Activated naive CD4-positive, alpha-beta T cell treated with anti-CD3 and anti-CD28 coated beads, Interleukin-2, amount 50 U/mL, for 24 hours (primary cell): ENCODE measurements around the gene ZMIZ1.

Experiments
- H3K27ac Mint-ChIP-seq: one replicate; pipeline ENCODE4 v1.8.0; 2021; ENCODE audit warnings: mild to moderate bottlenecking, mixed read lengths
- H3K27me3 Mint-ChIP-seq: one replicate; pipeline ENCODE4 v1.8.0; 2021; ENCODE audit warnings: mixed read lengths
- H3K36me3 Mint-ChIP-seq: one replicate; pipeline ENCODE4 v1.8.0; 2021; ENCODE audit warnings: mixed read lengths
- H3K4me1 Mint-ChIP-seq: one replicate; pipeline ENCODE4 v1.8.0; 2021; ENCODE audit warnings: mixed read lengths
- H3K4me3 Mint-ChIP-seq: one replicate; pipeline ENCODE4 v1.8.0; 2021; ENCODE audit warnings: mild to moderate bottlenecking, mixed read lengths
- H3K9me3 Mint-ChIP-seq: one replicate; pipeline ENCODE4 v1.8.0; 2021; ENCODE audit warnings: mixed read lengths

ZMIZ1 gene

GRCh38 chr10:79078367-79079053 lies 9.7 kb downstream of the ZMIZ1 start:
- H3K4me3 Mint-ChIP-seq, result no peak overlapping the region
- H3K36me3 Mint-ChIP-seq, result peaks cover 4% of the 10 kb centered on the region
- H3K9me3 Mint-ChIP-seq, result no peaks in the 10 kb centered on the region
- H3K4me1 Mint-ChIP-seq, result peaks cover 47% of the 10 kb centered on the region
- no peak overlapping the region for H3K27ac Mint-ChIP-seq
- no peaks in the 10 kb centered on the region for H3K27me3 Mint-ChIP-seq

DNA sequence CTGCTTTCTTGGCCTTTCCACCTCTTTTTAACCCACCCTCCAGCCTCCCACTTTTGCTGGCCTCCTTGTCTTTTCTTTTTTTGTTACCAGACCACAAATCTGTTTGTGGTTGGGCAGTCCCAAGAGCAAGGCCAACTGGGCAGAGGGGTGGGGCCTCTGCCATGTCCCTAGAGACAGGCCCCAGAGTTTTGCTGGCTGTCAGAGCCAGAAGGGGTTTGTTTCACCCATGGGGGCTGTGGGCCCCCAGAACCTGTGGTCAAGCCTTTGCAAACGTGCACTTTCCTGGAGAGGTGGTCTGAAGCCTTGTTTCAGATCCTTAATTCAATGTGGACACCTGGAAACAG lies 10.3 kb downstream of the ZMIZ1 start:
- Mint-ChIP-seq H3K4me1 (peaks cover 51% of the 10 kb centered on the region), H3K27me3 (no peaks in the 10 kb centered on the region), H3K4me3 (no peak overlapping the region), H3K9me3 (no peaks in the 10 kb centered on the region), H3K36me3 (peaks cover 4% of the 10 kb centered on the region), H3K27ac (no peak overlapping the region)

DNA sequence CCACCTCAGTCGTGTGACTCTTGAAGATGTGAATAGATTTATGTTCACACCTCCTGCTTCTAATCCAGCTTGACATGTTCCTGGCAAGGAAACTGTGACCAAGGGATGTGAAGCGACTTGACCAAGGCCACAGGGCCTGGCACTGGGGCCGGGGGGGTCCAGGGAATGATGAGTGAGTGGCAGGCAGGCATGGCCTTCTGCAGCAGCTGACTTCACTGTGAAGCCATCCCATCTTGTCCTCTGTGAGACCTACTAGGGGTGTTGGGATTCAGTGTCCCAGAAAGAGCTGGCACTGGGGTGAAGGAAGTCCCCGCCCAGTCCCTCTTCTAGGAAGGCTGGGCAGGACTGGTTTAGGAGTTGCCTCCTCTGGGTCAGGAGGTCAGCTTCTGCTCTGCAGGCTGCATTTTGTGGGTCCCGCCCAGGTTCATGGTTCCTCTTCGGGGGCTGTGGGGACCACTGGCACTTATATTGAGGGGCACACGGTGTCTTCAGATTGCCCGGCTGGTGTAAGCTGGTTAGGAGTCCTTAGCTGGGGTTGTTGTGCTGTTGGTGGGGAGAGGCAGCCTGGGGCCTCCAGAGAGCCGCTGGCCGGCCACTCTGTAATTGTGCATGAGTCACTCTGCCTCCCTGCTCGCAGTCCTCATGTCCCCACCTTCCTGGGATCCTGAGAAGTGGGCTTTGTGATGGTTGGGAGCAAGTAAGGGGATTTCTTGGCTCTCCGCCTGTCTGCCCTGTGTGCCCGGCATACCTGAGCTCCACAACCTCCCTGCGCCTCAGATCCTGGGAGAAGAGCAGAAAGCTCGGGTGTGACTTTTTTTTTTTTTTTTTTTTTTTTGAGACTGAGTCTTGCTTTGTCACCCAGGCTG lies 11.0 kb downstream of the ZMIZ1 start:
- Mint-ChIP-seq H3K27me3 (no peaks in the 10 kb centered on the region), H3K4me1 (peaks cover 56% of the 10 kb centered on the region), H3K27ac (no peak overlapping the region), H3K9me3 (no peaks in the 10 kb centered on the region), H3K36me3 (peaks cover 4% of the 10 kb centered on the region), H3K4me3 (no peak overlapping the region)

- peaks cover 4% of the 10 kb centered on the region for H3K36me3 Mint-ChIP-seq
- no peaks in the 10 kb centered on the region for H3K9me3 Mint-ChIP-seq
- H3K4me3 Mint-ChIP-seq, result no peak overlapping the region
- no peak overlapping the region for H3K27ac Mint-ChIP-seq
- peaks cover 54% of the 10 kb centered on the region for H3K4me1 Mint-ChIP-seq
- no peaks in the 10 kb centered on the region for H3K27me3 Mint-ChIP-seq
Observed at GRCh38 chr10:79081353-79082034, 12.7 kb downstream of the ZMIZ1 start.

DNA sequence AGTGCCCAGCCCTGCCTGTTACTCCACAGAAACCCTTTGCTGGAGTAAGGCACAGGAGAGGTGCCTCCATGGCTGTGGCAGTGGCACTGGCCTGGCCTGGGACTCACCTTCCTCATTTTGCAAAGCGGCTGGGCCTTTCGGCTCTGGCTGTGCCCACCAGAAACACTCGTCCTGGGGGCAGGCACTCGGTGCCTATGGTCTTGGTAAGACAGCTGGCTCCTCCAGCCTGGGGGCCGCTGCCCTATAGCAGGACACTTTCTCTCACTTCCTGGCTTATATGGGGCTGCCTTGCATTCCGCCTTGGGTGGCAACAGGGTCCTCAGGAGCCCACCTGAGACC lies 13.2 kb downstream of the ZMIZ1 start:
- no peak overlapping the region for H3K4me3 Mint-ChIP-seq
- no peaks in the 10 kb centered on the region for H3K27me3 Mint-ChIP-seq
- H3K27ac Mint-ChIP-seq, result no peak overlapping the region
- peaks cover 57% of the 10 kb centered on the region for H3K4me1 Mint-ChIP-seq
- no peaks in the 10 kb centered on the region for H3K9me3 Mint-ChIP-seq
- peaks cover 4% of the 10 kb centered on the region for H3K36me3 Mint-ChIP-seq

DNA sequence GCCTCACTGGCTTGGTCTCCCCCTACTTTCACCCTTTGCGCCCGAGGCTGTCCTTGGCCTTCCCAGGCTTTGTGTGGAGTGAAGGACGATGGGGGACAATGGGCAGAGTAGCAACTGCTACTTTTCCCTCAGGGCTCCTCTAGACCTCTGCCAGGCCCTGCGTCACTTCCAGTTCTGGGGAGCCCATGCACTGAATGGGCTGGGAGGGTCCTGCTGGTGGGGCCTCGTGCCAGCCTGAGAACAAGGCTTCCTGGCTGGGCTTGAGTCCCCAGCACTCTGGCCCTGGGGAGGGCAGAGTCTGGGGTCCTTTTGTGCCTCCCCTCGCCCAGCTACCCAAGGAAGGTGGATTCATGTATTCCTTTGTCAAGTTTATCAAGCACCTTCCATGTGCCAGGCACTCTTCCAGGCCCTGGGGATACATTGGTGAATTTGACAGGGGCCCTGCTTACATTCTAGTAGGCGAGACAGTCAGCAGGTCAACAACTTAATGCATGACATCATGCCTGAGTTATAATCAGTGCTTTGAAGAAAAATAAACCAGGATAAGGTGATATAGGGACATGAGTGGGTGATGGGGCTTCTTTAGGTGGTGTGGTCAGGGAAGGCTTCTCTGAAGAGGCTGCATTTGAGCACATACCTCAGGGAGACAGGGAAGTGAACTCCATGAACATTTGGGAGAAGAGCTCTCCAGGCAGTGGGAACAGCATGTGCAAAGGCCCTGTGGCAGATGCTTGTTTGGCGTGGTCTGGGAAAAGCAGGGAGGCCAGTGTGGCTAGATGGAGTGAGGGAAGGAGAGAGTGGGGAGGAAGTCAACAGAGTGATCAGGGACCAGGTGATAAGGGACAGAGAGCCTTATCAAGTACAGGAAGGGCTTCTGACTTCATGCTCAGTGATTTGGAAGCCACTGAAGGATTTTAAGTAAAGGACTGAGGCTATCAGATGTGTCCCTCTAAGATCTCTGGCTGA lies 14.1 kb downstream of the ZMIZ1 start:
- H3K36me3 Mint-ChIP-seq, result peaks cover 4% of the 10 kb centered on the region
- peak overlapping the region; percentile 2 for H3K4me3 Mint-ChIP-seq
- H3K27me3 Mint-ChIP-seq, result no peaks in the 10 kb centered on the region
- no peaks in the 10 kb centered on the region for H3K9me3 Mint-ChIP-seq
- peak overlapping the region; percentile 70 for H3K27ac Mint-ChIP-seq
- peaks cover 57% of the 10 kb centered on the region for H3K4me1 Mint-ChIP-seq

DNA sequence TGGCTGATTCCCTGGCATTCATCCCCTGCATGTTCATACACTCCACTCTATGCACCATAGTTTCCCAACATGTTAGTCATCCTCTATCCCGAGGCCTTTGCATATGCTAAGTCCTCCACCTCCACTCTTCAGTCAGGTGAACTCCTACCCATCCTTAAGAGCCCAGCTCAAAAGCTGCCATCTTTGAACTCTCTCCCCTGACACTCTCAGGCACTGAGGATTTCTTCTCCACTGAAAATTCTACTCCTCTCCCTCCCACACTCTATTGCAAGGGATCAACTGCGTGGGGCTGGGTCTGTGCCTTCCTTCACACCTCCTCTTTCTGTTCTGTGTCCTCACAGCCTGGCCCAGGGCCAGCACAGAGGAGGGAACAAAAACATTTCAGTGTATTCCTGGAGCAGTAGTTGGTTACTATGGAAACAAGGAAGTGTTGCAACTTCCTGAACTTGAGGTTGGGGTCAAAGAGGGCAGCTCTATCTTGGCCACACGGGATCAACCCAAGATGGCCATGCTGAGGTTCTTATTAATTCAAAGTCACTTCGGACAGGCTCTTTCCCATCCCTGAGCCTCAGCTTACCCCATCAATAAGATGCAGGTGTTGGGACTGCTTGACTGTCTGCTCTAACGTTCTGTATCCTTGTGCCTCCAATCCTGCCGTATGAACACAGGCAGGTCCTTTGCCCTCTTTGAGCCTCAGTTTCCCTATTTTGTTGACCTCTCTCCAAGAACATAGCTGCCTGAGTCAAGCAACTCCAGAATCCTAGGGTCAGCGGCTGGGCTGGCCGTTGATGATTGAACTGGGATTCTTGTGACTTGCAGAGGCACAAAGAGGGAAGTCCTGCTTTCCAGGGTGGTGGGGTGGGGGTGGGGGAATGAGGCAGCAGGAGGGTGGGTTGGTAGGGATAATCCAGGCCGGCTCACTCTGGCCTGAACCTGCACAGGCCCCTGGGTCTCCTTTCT lies 15.5 kb downstream of the ZMIZ1 start:
- no peak overlapping the region for H3K27ac Mint-ChIP-seq
- H3K27me3 Mint-ChIP-seq, result no peaks in the 10 kb centered on the region
- H3K36me3 Mint-ChIP-seq, result peaks cover 4% of the 10 kb centered on the region
- peaks cover 56% of the 10 kb centered on the region for H3K4me1 Mint-ChIP-seq
- no peak overlapping the region for H3K4me3 Mint-ChIP-seq
- H3K9me3 Mint-ChIP-seq, result no peaks in the 10 kb centered on the region

GRCh38 chr10:79084972-79085597 lies 16.3 kb downstream of the ZMIZ1 start:
- no peak overlapping the region for H3K4me3 Mint-ChIP-seq

DNA sequence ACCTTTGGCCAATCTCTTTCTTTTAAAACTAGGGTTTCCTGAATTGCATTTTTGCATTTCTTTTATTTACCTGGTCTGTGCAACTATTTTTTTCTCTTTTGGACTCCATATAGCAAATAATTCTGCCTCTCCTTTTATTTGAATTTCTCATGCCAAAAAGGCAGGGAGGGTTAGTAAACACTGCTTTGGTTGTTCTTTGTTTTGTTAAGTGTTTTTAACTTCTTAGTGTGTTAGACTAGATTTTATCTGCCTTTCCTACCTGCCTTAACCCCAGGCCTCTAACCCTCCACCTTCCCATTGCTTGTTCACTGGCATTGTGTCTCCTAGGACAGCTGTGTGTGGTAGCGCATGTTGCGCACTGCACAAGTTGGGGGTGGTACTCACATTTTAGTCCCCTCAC lies 18.1 kb downstream of the ZMIZ1 start:
- Mint-ChIP-seq H3K9me3 (no peaks in the 10 kb centered on the region), H3K36me3 (peaks cover 2% of the 10 kb centered on the region), H3K27me3 (no peaks in the 10 kb centered on the region), H3K27ac (no peak overlapping the region), H3K4me1 (peaks cover 63% of the 10 kb centered on the region), H3K4me3 (no peak overlapping the region)

More at GRCh38 chr10:79084972-79085597, 16.3 kb downstream of the ZMIZ1 start:
- Mint-ChIP-seq H3K36me3 (peaks cover 4% of the 10 kb centered on the region), H3K27ac (no peak overlapping the region), H3K27me3 (no peaks in the 10 kb centered on the region), H3K9me3 (no peaks in the 10 kb centered on the region), H3K4me1 (peaks cover 56% of the 10 kb centered on the region)

DNA sequence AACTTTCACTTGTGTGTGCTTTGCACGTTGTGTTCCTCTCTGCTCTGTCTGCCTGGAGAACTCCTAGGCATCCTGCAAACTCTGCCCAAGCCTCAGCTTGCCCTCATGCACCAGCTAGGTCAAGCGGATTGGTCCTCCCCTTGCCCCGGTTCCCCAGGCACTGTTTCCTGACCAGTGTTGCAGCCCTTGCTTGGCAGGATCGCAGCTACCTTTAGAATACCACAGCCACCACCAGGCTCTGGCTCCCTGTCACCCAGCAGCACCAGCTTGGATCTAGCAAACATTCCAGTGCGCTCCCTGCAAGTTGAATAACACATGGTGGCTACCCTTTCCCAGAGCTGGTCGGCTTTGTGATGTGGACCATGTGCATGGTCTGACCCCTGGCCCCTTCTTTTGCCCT lies 19.0 kb downstream of the ZMIZ1 start:
- no peaks in the 10 kb centered on the region for H3K9me3 Mint-ChIP-seq
- no peak overlapping the region for H3K27ac Mint-ChIP-seq

DNA sequence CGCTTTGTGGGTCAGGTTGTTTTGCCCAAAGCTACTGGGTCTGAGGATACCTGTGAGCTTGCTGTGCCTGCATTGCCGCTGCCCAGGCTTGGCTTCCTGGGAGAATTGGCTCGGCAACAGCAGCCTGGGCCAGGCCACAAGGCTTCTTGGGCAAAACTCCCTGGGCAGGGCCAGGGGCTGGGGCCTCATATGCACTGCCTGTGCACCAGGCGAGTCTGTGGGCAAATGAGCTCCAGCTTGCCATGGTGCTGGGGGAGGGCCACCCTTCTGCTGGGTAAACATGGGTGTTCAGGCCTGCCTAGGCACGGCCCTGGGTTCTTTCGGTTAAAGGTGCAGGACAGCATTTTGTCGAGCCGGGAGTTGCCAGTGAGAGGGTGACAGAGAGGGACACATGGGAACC lies 19.4 kb downstream of the ZMIZ1 start:
- Mint-ChIP-seq H3K27ac (no peak overlapping the region), H3K27me3 (no peaks in the 10 kb centered on the region), H3K9me3 (no peaks in the 10 kb centered on the region), H3K4me3 (no peak overlapping the region), H3K4me1 (peaks cover 68% of the 10 kb centered on the region), H3K36me3 (no peaks in the 10 kb centered on the region)

More for the DNA sequence above, 19.0 kb downstream of the ZMIZ1 start:
- Mint-ChIP-seq H3K27me3 (no peaks in the 10 kb centered on the region), H3K36me3 (peaks cover 2% of the 10 kb centered on the region), H3K4me1 (peaks cover 71% of the 10 kb centered on the region), H3K4me3 (no peak overlapping the region)

DNA sequence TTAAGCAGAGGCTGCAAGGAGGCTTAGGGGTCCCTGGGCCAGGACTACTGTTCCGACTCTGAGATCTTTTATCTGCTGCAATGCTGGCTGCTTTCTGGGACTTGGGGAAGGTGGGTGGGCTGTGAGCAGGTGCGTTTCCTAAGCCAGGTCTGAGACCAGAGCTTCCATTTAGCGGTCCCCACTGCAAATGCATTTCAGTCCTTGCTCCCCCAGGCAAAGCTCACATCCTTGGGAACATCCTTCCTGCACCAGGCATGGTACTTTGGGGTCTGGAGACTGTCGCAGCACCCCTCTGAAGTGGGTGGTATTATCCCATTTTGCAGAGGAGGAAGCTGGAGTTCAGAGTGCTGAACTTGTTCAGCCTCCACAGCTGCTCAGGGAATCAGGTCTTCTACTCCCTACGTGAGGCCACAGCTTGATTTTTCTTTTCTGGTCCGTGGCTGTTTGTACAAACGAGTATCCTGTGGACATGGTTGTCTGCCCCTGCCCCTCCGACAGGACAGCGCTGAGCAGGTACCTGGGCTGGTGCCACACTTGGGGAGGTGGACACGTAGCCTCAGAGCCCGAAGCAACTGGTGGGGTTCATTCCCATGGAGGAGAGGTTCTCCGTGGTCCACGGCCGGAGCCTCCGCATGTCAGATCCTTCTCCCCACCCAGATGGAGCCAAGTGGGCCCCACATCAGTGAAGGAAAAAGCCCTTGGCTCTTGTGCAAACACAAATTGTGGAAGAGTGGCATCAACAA lies 20.0 kb downstream of the ZMIZ1 start:
- Mint-ChIP-seq H3K27me3 (no peaks in the 10 kb centered on the region), H3K4me1 (peaks cover 67% of the 10 kb centered on the region), H3K36me3 (no peaks in the 10 kb centered on the region), H3K4me3 (no peak overlapping the region), H3K27ac (no peak overlapping the region), H3K9me3 (no peaks in the 10 kb centered on the region)

GRCh38 chr10:79089632-79090031 lies 20.9 kb downstream of the ZMIZ1 start:
- Mint-ChIP-seq H3K27ac (no peak overlapping the region), H3K4me1 (peaks cover 61% of the 10 kb centered on the region), H3K36me3 (no peaks in the 10 kb centered on the region), H3K27me3 (no peaks in the 10 kb centered on the region), H3K4me3 (no peak overlapping the region), H3K9me3 (no peaks in the 10 kb centered on the region)
